Mononuclear cell (primary cell): ENCODE data around the gene COG7. TPM values are rescaled to one million over a fixed set of nuclear protein-coding genes. Genes with fewer than 3 reads are reported as not detected.
"Not testable (repeated sequence)": the region's sequence is repeated elsewhere in the genome, so short reads cannot be mapped to it uniquely, and the experiment has no call there.

Source experiments
- H3K27me3 ChIP-seq: 2 replicates; pipeline ENCODE4 v1.6.0; 2011; ENCODE audit warnings: low read length, control low read depth; ENCODE audit not compliant: insufficient read depth
- H3K4me1 ChIP-seq: 2 replicates; pipeline ENCODE4 v1.5.1; 2011; ENCODE audit warnings: mild to moderate bottlenecking, low read length, control low read depth; ENCODE audit not compliant: insufficient read depth
- H3K4me3 ChIP-seq: 2 replicates; pipeline ENCODE4 v1.5.1; 2011; ENCODE audit warnings: mild to moderate bottlenecking, low read length, moderate library complexity
- H3K9me3 ChIP-seq: 2 replicates; pipeline ENCODE4 v1.5.1; 2011; ENCODE audit warnings: low read depth, mild to moderate bottlenecking, control low read depth, low read length
- total RNA-seq: library from RNA; depleted of rRNA; stranded (reverse); fragments of >200 nt; gene quantifications from one replicate; pipeline ENCODE4 v1.2.3, GENCODE V29; 2012

COG7 gene
- total RNA-seq, 1 donor = 8.0 TPM

- H3K27me3 ChIP-seq, H3K9me3 ChIP-seq, H3K4me1 ChIP-seq, H3K4me3 ChIP-seq: not testable (repeated sequence)
Measured at GRCh38 chr16:23389936-23390335, 63.1 kb downstream of the COG7 start.

DNA sequence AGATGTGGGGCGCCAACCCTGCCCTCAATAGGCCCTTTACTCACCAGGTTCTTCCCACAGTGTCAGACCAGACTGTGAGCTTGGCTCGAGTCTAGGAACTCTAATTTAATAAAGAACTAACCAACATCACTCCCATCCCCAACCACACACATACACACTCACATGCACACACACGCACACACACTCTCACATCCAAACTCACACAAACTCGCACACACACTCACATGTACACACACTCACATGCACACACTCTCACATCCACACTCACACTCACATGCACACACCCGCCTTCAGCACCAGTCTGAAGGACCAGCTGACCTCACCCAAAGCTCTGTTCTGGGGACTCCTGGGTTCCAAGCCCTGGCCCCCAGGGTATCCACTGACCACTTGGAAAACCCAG lies 63.8 kb downstream of the COG7 start:
- H3K9me3 ChIP-seq = no peaks in the 10 kb centered on the region

GRCh38 chr16:23388786-23389185 lies 64.2 kb downstream of the COG7 start:
- H3K9me3 ChIP-seq = no peaks in the 10 kb centered on the region
- H3K4me3 ChIP-seq = no peak overlapping the region
- no peaks in the 10 kb centered on the region for H3K27me3 ChIP-seq
- H3K4me1 ChIP-seq = no peaks in the 10 kb centered on the region

More for the DNA sequence above, 63.8 kb downstream of the COG7 start:
- H3K27me3 ChIP-seq = no peaks in the 10 kb centered on the region
- H3K4me1 ChIP-seq = no peaks in the 10 kb centered on the region
- H3K4me3 ChIP-seq = no peak overlapping the region

DNA sequence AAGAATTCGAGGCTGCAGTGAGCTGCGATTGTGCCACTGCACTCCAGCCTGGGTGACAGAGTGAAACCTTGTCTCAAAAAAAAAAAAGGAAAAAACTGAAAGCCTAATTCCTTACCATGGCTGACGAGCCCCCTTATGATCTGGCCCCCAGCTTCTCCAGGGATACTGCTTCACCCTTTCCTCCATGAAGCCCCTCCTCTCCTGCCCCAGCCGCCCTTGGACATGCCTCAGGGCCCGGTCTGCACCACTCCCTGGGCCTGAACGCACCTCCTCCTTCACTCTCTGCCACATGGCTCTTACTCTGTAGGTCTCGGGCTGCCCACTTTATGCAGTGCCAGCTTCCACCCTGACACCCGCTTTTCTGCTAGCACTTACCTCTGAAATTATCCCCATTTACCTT lies 65.3 kb downstream of the COG7 start:
- no peaks in the 10 kb centered on the region for H3K4me1 ChIP-seq
- H3K27me3 ChIP-seq = no peaks in the 10 kb centered on the region

DNA sequence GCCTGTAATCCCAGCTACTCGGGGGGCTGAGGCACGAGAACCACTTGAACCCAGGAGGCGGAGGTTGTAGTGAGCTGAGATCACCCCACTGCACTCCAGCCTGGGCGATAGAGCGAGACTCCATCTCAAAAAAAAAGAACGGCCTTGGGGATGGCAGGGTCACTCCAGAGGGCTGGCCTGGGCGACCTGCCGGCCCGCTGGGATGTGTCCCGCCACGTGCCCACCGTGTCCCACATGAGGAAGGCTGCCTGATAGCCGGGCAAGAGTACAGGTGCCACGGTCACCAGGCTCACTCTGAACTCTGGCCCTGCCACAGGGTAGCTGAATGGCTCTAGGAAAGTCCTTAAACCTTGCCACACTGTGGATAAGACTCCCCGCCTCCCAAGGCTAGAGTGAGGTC lies 67.5 kb downstream of the COG7 start:
- Histone ChIP-seq H3K27me3 (no peaks in the 10 kb centered on the region), H3K9me3 (no peaks in the 10 kb centered on the region), H3K4me3 (no peak overlapping the region), H3K4me1 (no peaks in the 10 kb centered on the region)

More for the DNA sequence above, 65.3 kb downstream of the COG7 start:
- H3K9me3 ChIP-seq = no peaks in the 10 kb centered on the region
- H3K4me3 ChIP-seq = no peak overlapping the region

DNA sequence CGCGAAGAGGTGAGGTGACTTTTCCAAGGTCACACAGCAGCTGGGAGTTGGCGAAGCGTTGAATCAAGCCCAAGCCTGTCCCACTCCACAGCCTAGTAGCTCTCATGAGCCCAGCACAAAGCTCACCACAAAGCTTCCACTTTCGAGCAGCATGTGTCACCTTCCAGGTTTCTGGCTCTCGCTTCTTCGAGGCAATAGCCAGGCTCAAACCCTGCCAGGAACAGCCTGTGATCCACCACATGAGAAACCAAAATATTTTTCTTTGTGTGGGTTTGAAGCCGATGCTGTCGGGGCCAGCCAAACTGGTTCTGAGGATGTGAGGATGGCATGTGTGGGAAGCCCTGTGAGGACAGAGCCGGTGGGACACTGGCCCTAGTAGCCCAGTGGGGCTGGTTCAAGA lies 68.1 kb downstream of the COG7 start:
- Histone ChIP-seq H3K4me1 (no peaks in the 10 kb centered on the region), H3K9me3 (no peaks in the 10 kb centered on the region), H3K27me3 (no peaks in the 10 kb centered on the region), H3K4me3 (no peak overlapping the region)

DNA sequence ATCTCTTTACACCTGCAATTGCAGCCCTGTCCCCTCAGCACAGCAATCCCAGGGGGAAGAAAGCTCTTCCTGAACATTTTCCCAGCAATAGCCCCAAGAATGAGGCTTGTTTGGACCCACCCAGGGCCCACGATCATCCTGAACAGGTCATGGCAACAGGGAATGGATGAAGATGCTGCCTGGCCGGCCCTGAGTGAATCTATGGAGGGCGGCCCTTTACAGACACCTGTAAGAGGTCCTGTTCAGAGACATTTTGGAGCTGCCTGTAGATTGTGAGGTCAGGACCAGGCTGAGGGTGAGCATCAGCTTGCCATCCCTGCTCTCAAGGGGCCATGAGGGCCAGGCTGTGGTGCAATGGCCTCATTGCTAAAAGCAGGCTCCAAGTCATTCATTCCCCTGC lies 69.1 kb downstream of the COG7 start:
- no peaks in the 10 kb centered on the region for H3K27me3 ChIP-seq
- H3K4me3 ChIP-seq = no peak overlapping the region
- H3K9me3 ChIP-seq = no peaks in the 10 kb centered on the region
- H3K4me1 ChIP-seq = no peaks in the 10 kb centered on the region

DNA sequence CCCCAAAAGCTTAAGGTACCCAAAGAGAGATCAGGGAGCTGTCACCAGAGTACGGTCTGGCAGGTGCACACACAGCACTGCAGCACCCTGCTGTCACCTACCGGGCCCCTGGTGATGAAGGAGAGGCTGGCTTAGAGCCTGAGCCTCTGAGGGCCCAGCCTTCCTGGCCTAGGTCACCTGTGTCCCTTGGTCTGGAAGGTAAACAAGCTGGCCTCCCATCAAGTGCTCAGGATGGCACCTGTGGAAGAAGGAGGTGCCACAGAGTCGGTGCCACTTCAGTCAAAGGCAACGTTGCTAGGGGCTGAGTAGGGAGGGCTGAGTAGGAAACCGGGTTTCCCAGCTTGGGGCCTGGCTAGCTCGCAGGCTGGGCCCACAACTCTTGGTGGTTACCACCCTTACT lies 70.7 kb downstream of the COG7 start:
- Histone ChIP-seq H3K4me3 (no peak overlapping the region), H3K4me1 (no peaks in the 10 kb centered on the region), H3K27me3 (no peaks in the 10 kb centered on the region), H3K9me3 (no peaks in the 10 kb centered on the region)

GRCh38 chr16:23381702-23382101 lies 71.3 kb downstream of the COG7 start:
- H3K4me3 ChIP-seq, H3K9me3 ChIP-seq: not testable (repeated sequence)

DNA sequence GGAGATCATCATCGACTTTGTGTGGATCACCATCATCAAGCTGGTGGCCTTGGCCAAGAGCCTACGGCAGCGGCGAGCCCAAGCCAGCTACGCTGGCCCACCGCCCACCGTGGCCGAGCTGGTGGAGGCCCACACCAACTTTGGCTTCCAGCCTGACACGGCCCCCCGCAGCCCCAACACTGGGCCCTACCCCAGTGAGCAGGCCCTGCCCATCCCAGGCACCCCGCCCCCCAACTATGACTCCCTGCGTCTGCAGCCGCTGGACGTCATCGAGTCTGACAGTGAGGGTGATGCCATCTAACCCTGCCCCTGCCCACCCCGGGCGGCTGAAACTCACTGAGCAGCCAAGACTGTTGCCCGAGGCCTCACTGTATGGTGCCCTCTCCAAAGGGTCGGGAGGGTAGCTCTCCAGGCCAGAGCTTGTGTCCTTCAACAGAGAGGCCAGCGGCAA lies 72.5 kb downstream of the COG7 start:
- H3K4me3 ChIP-seq = no peak overlapping the region
- H3K9me3 ChIP-seq = no peaks in the 10 kb centered on the region
- H3K4me1 ChIP-seq = no peaks in the 10 kb centered on the region
- no peaks in the 10 kb centered on the region for H3K27me3 ChIP-seq

More at GRCh38 chr16:23381702-23382101, 71.3 kb downstream of the COG7 start:
- not testable (repeated sequence) for H3K27me3 ChIP-seq, H3K4me1 ChIP-seq

DNA sequence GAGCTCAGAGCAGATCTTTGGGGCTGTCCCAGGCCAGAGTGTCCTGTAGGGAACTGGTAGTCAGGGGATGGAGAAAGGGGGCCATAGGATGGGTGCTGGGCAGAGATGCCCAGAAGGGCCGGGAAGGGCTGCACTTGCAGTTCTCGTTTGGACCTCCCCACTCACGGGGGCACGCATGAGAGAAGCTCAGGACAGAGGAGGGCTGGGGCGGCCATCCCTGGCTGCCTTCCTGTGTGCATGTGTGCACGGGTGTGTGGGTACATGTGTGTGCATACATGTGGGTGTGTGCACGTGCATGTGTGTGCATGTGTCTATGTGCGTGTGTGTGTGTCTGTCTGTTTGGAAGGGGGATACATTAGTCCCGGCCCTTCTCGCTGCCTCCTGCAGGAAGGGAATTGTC lies 73.3 kb downstream of the COG7 start:
- no peaks in the 10 kb centered on the region for H3K27me3 ChIP-seq
- H3K4me3 ChIP-seq = no peak overlapping the region
- no peaks in the 10 kb centered on the region for H3K9me3 ChIP-seq
- H3K4me1 ChIP-seq = no peaks in the 10 kb centered on the region

GRCh38 chr16:23378921-23379320 lies 74.1 kb downstream of the COG7 start:
- Histone ChIP-seq H3K27me3 (no peaks in the 10 kb centered on the region), H3K4me3 (no peak overlapping the region), H3K9me3 (no peaks in the 10 kb centered on the region), H3K4me1 (no peaks in the 10 kb centered on the region)

DNA sequence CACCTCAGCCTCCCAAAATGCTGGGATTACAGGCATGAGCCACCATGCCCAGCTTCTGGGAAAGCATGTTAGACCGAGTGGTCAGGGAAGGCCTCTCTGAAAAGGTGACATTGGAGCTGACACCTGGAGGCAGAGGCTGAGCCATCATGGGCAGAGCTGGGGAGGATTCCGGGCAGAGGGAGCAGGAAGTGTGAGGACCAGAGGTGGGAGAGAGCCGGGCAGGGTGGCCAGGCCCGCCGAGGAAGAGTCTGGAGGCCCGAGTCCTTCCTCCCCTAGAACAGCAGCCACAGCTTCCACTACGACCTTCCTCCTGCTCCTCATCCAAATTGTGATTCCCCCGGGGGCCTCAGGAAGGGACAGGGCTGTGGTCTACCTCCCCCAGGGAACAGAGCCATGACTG lies 74.7 kb downstream of the COG7 start:
- H3K4me1 ChIP-seq = no peaks in the 10 kb centered on the region
- no peak overlapping the region for H3K4me3 ChIP-seq
- no peaks in the 10 kb centered on the region for H3K27me3 ChIP-seq
- no peaks in the 10 kb centered on the region for H3K9me3 ChIP-seq

GRCh38 chr16:23377071-23377931 lies 75.7 kb downstream of the COG7 start:
- H3K27me3 ChIP-seq = no peaks in the 10 kb centered on the region
- H3K4me3 ChIP-seq = no peak overlapping the region
- no peaks in the 10 kb centered on the region for H3K9me3 ChIP-seq
- no peaks in the 10 kb centered on the region for H3K4me1 ChIP-seq

- Histone ChIP-seq H3K27me3 (no peaks in the 10 kb centered on the region), H3K9me3 (no peaks in the 10 kb centered on the region), H3K4me3 (no peak overlapping the region), H3K4me1 (no peaks in the 10 kb centered on the region)
Measured at GRCh38 chr16:23375643-23376042, 77.3 kb downstream of the COG7 start.
